ENCODE data around the gene SLIT3. TPM values are rescaled to one million over a fixed set of nuclear protein-coding genes. Genes with fewer than 3 reads are reported as not detected.

SLIT3 gene
- total RNA-seq, 2 experiments from 2014 or later: 5.4 to 7.3 TPM

GRCh38 chr5:168836603-168837231, 464.2 kb downstream of the SLIT3 start:
- ChIA-PET CTCF (interaction anchor here (0.6 to 1.9 kb wide), 7 partner anchors 9 to 110 kb away, joined by 3 to 7 read pairs (median 3); no protein-coding TSS in a partner anchor), POLR2A (interaction anchor here (0.6 to 1.1 kb wide), 4 partner anchors 13 to 969 kb away, joined by 3 to 7 read pairs (median 4); no protein-coding TSS in a partner anchor)
- peak overlapping the region; percentile 90 for H3K27ac Mint-ChIP-seq
- peaks cover 59% of the 10 kb centered on the region for H3K4me1 Mint-ChIP-seq
- H3K36me3 Mint-ChIP-seq (ENCODE audit: low read depth): no peaks in the 10 kb centered on the region
- DNase-seq: peak; percentile 59
- peak overlapping the region; percentile 73 for H3K4me3 Mint-ChIP-seq
- no peaks in the 10 kb centered on the region for H3K9me3 Mint-ChIP-seq (ENCODE audit: low read depth)
- intact Hi-C loops (cut with DNase I, micrococcal nuclease): loop anchor here (1.0 to 10.0 kb wide), 14 partner anchors 13 to 971 kb away; partner anchors contain the start of genes DOCK2 (in 1 of the 2) and SPDL1 (in 1 of the 2)
- H3K27me3 Mint-ChIP-seq: peaks cover 11% of the 10 kb centered on the region
- ATAC-seq: peak; percentile 84

GRCh38 chr5:168833936-168834335, 467.0 kb downstream of the SLIT3 start:
- POLR2A ChIA-PET: no interaction called here
- ATAC-seq (no peak), DNase-seq (no peak)
- peaks cover 57% of the 10 kb centered on the region for H3K4me1 Mint-ChIP-seq
- H3K4me3 Mint-ChIP-seq: no peak overlapping the region
- CTCF ChIA-PET: no interaction called here
- H3K9me3 Mint-ChIP-seq (ENCODE audit: low read depth): no peaks in the 10 kb centered on the region
- peak overlapping the region; percentile 67 for H3K27ac Mint-ChIP-seq
- intact Hi-C loops (cut with DNase I, micrococcal nuclease): loop anchor here in 1 of 2 experiments (10.0 kb wide), 1 partner anchor 821 kb away; no protein-coding TSS in a partner anchor
- H3K36me3 Mint-ChIP-seq (ENCODE audit: low read depth): no peaks in the 10 kb centered on the region
- peaks cover 10% of the 10 kb centered on the region for H3K27me3 Mint-ChIP-seq

- Mint-ChIP-seq H3K4me3 (no peak overlapping the region), H3K9me3 (ENCODE audit: low read depth) (no peaks in the 10 kb centered on the region), H3K36me3 (ENCODE audit: low read depth) (no peaks in the 10 kb centered on the region), H3K4me1 (peaks cover 56% of the 10 kb centered on the region), H3K27me3 (peaks cover 7% of the 10 kb centered on the region), H3K27ac (peak overlapping the region; percentile 21)
- intact Hi-C loops (cut with DNase I, micrococcal nuclease): loop anchor here in 1 of 2 experiments (10.0 kb wide), 1 partner anchor 821 kb away; no protein-coding TSS in a partner anchor
- DNase-seq: no peak
- ChIA-PET POLR2A (no interaction called here), CTCF (no interaction called here)
- no peak for ATAC-seq
Observed at GRCh38 chr5:168833383-168833782, 467.6 kb downstream of the SLIT3 start.

- H3K27ac Mint-ChIP-seq: no peak overlapping the region
- DNase-seq (no peak), ATAC-seq (no peak)
- ChIA-PET POLR2A (no interaction called here), CTCF (no interaction called here)
- no peaks in the 10 kb centered on the region for H3K36me3 Mint-ChIP-seq (ENCODE audit: low read depth)
- H3K27me3 Mint-ChIP-seq: peaks cover 7% of the 10 kb centered on the region
- no peak overlapping the region for H3K4me3 Mint-ChIP-seq
- H3K9me3 Mint-ChIP-seq (ENCODE audit: low read depth): no peaks in the 10 kb centered on the region
- H3K4me1 Mint-ChIP-seq: peaks cover 46% of the 10 kb centered on the region
- intact Hi-C loops (cut with DNase I, micrococcal nuclease): loop anchor here in 1 of 2 experiments (10.0 kb wide), 1 partner anchor 822 kb away; no protein-coding TSS in a partner anchor
Observed at GRCh38 chr5:168832308-168832707, 468.6 kb downstream of the SLIT3 start.

GRCh38 chr5:168831383-168831782, 469.6 kb downstream of the SLIT3 start:
- POLR2A ChIA-PET: no interaction called here
- no peak overlapping the region for H3K27ac Mint-ChIP-seq
- peaks cover 36% of the 10 kb centered on the region for H3K4me1 Mint-ChIP-seq
- DNase-seq (no peak), ATAC-seq (no peak)
- peaks cover 7% of the 10 kb centered on the region for H3K27me3 Mint-ChIP-seq
- H3K4me3 Mint-ChIP-seq: no peak overlapping the region
- intact Hi-C loops (cut with DNase I, micrococcal nuclease): loop anchor here in 1 of 2 experiments (10.0 kb wide), 1 partner anchor 823 kb away; no protein-coding TSS in a partner anchor
- H3K36me3 Mint-ChIP-seq (ENCODE audit: low read depth): no peaks in the 10 kb centered on the region
- CTCF ChIA-PET: interaction anchor here (0.6 to 0.8 kb wide), 2 partner anchors 10 to 117 kb away, joined by 3 read pairs; no protein-coding TSS in a partner anchor
- H3K9me3 Mint-ChIP-seq (ENCODE audit: low read depth): no peaks in the 10 kb centered on the region

GRCh38 chr5:168830833-168831232, 470.1 kb downstream of the SLIT3 start:
- Mint-ChIP-seq H3K4me1 (peaks cover 31% of the 10 kb centered on the region), H3K27ac (peak overlapping the region; percentile 68), H3K36me3 (ENCODE audit: low read depth) (no peaks in the 10 kb centered on the region), H3K27me3 (peaks cover 7% of the 10 kb centered on the region), H3K4me3 (no peak overlapping the region), H3K9me3 (ENCODE audit: low read depth) (no peaks in the 10 kb centered on the region)
- intact Hi-C loops (cut with DNase I, micrococcal nuclease): loop anchor here in 1 of 2 experiments (10.0 kb wide), 1 partner anchor 824 kb away; no protein-coding TSS in a partner anchor
- ATAC-seq (no peak), DNase-seq (no peak)
- ChIA-PET CTCF (interaction anchor here (0.6 to 0.8 kb wide), 2 partner anchors 11 to 43 kb away, joined by 3 read pairs; no protein-coding TSS in a partner anchor), POLR2A (no interaction called here)

GRCh38 chr5:168829922-168830417, 471.0 kb downstream of the SLIT3 start:
- peaks cover 29% of the 10 kb centered on the region for H3K4me1 Mint-ChIP-seq
- peak; percentile 41 for DNase-seq
- H3K27ac Mint-ChIP-seq: peak overlapping the region; percentile 71
- no peaks in the 10 kb centered on the region for H3K9me3 Mint-ChIP-seq (ENCODE audit: low read depth)
- peak; percentile 75 for ATAC-seq
- H3K4me3 Mint-ChIP-seq: no peak overlapping the region
- ChIA-PET CTCF (no interaction called here), POLR2A (no interaction called here)
- H3K36me3 Mint-ChIP-seq (ENCODE audit: low read depth): no peaks in the 10 kb centered on the region
- peaks cover 8% of the 10 kb centered on the region for H3K27me3 Mint-ChIP-seq
- intact Hi-C loops (cut with DNase I, micrococcal nuclease): loop anchor here in 1 of 2 experiments (10.0 kb wide), 1 partner anchor 825 kb away; no protein-coding TSS in a partner anchor

GRCh38 chr5:168829044-168829443, 471.9 kb downstream of the SLIT3 start:
- ATAC-seq: no peak

GRCh38 chr5:168827636-168828035, 473.3 kb downstream of the SLIT3 start:
- peak overlapping the region; percentile 23 for H3K27ac Mint-ChIP-seq
- POLR2A ChIA-PET: no interaction called here

More at GRCh38 chr5:168829044-168829443, 471.9 kb downstream of the SLIT3 start:
- H3K27ac Mint-ChIP-seq: no peak overlapping the region
- H3K4me1 Mint-ChIP-seq: peaks cover 36% of the 10 kb centered on the region
- no peak for DNase-seq
- no peak overlapping the region for H3K4me3 Mint-ChIP-seq
- ChIA-PET POLR2A (no interaction called here), CTCF (no interaction called here)
- intact Hi-C loops (cut with DNase I, micrococcal nuclease): no loop called here
- H3K27me3 Mint-ChIP-seq: peaks cover 12% of the 10 kb centered on the region
- no peaks in the 10 kb centered on the region for H3K9me3 Mint-ChIP-seq (ENCODE audit: low read depth)
- H3K36me3 Mint-ChIP-seq (ENCODE audit: low read depth): no peaks in the 10 kb centered on the region

GRCh38 chr5:168826246-168826725, 474.7 kb downstream of the SLIT3 start:
- intact Hi-C loops (cut with DNase I, micrococcal nuclease): no loop called here
- Mint-ChIP-seq H3K36me3 (ENCODE audit: low read depth) (peaks cover 2% of the 10 kb centered on the region), H3K4me1 (peaks cover 49% of the 10 kb centered on the region), H3K27me3 (peaks cover 8% of the 10 kb centered on the region), H3K4me3 (no peak overlapping the region), H3K9me3 (ENCODE audit: low read depth) (no peaks in the 10 kb centered on the region), H3K27ac (no peak overlapping the region)
- no peak for ATAC-seq
- CTCF ChIA-PET: interaction anchor here (0.6 to 0.7 kb wide), 3 partner anchors 10 to 1037 kb away, joined by 3 read pairs; no protein-coding TSS in a partner anchor
- POLR2A ChIA-PET: no interaction called here
- DNase-seq: no peak

More at GRCh38 chr5:168827636-168828035, 473.3 kb downstream of the SLIT3 start:
- no peaks in the 10 kb centered on the region for H3K9me3 Mint-ChIP-seq (ENCODE audit: low read depth)
- ATAC-seq: no peak
- H3K4me3 Mint-ChIP-seq: no peak overlapping the region
- peaks cover 2% of the 10 kb centered on the region for H3K36me3 Mint-ChIP-seq (ENCODE audit: low read depth)
- CTCF ChIA-PET: interaction anchor here (0.7 to 1.1 kb wide), 2 partner anchors 8 to 25 kb away, joined by 3 to 4 read pairs; no protein-coding TSS in a partner anchor
- peaks cover 8% of the 10 kb centered on the region for H3K27me3 Mint-ChIP-seq
- no peak for DNase-seq
- intact Hi-C loops (cut with DNase I, micrococcal nuclease): no loop called here
- peaks cover 36% of the 10 kb centered on the region for H3K4me1 Mint-ChIP-seq

- peak; percentile 71 for DNase-seq
- Mint-ChIP-seq H3K9me3 (ENCODE audit: low read depth) (no peaks in the 10 kb centered on the region), H3K4me3 (peak overlapping the region; percentile 58), H3K27me3 (peaks cover 6% of the 10 kb centered on the region), H3K27ac (peak overlapping the region; percentile 94), H3K4me1 (peaks cover 36% of the 10 kb centered on the region), H3K36me3 (ENCODE audit: low read depth) (peaks cover 2% of the 10 kb centered on the region)
- ChIA-PET CTCF (interaction anchor here (0.6 kb wide), 2 partner anchors 32 to 413 kb away, joined by 3 read pairs; no protein-coding TSS in a partner anchor), POLR2A (interaction anchor here (0.6 to 1.4 kb wide), 2 partner anchors 14 to 148 kb away, joined by 7 read pairs; no protein-coding TSS in a partner anchor)
- ATAC-seq: peak; percentile 88
- intact Hi-C loops (cut with DNase I, micrococcal nuclease): loop anchor here (1.0 to 5.0 kb wide), 7 partner anchors 13 to 1490 kb away; no protein-coding TSS in a partner anchor
Observed at GRCh38 chr5:168822745-168823281, 478.1 kb downstream of the SLIT3 start.

All from activated CD4-positive, alpha-beta T cell treated with anti-CD3 and anti-CD28 coated beads for 36 hours (primary cell).